Ishikawa (cell line): ENCODE results near the gene NDFIP2.

Source experiments
- CEBPB ChIP-seq: IDR thresholded peaks from 2 replicates; pipeline ENCODE4 v1.6.1; 2012
- CREB1 ChIP-seq: IDR thresholded peaks from 2 replicates; pipeline ENCODE4 v1.6.1; 2012; ENCODE audit warnings: low read depth
- EGR1 ChIP-seq: IDR thresholded peaks from 2 replicates; pipeline ENCODE4 v1.6.1; 2012
- EP300 ChIP-seq: IDR thresholded peaks from 2 replicates; pipeline ENCODE4 v1.6.1; 2012; ENCODE audit warnings: borderline replicate concordance
- FOXM1 ChIP-seq: IDR thresholded peaks from 2 replicates; pipeline ENCODE4 v1.6.1; 2012; ENCODE audit warnings: low read depth, borderline replicate concordance
- MAX ChIP-seq: IDR thresholded peaks from 2 replicates; pipeline ENCODE4 v1.6.1; 2012
- NFIC ChIP-seq: IDR thresholded peaks from 2 replicates; pipeline ENCODE4 v1.6.1; 2012
- RAD21 ChIP-seq: IDR thresholded peaks from 2 replicates; pipeline ENCODE4 v1.6.1; 2012; ENCODE audit warnings: low read depth
- REST ChIP-seq: IDR thresholded peaks from 2 replicates; pipeline ENCODE4 v1.6.1; 2012; ENCODE audit warnings: low read depth, mild to moderate bottlenecking
- TAF1 ChIP-seq: IDR thresholded peaks from 2 replicates; pipeline ENCODE4 v1.6.1; 2012; ENCODE audit warnings: low read depth, mild to moderate bottlenecking
- TCF12 ChIP-seq: IDR thresholded peaks from 2 replicates; pipeline ENCODE4 v1.6.1; 2012; ENCODE audit warnings: low read depth
- TEAD4 ChIP-seq: IDR thresholded peaks from 2 replicates; pipeline ENCODE4 v1.6.1; 2012
- USF1 ChIP-seq: IDR thresholded peaks from 2 replicates; pipeline ENCODE4 v1.6.1; 2012
- YY1 ChIP-seq: IDR thresholded peaks from 2 replicates; pipeline ENCODE4 v1.6.1; 2012; ENCODE audit warnings: low read depth
- ZBTB7A ChIP-seq: IDR thresholded peaks from 2 replicates; pipeline ENCODE4 v1.6.1; 2012; ENCODE audit warnings: low read depth

The NDFIP2 gene

GRCh38 chr13:79502859-79503468 is 22.0 kb downstream of the NDFIP2 start:
- TF ChIP-seq ZBTB7A (no peak), USF1 (no peak), EGR1 (no peak), TEAD4 (no peak), TCF12 (no peak), REST (no peak), NFIC (no peak), FOXM1 (no peak), RAD21 (no peak), CEBPB (no peak), EP300 (no peak), TAF1 (no peak), YY1 (no peak), CREB1 (no peak), MAX (no peak)

GRCh38 chr13:79503473-79504017 is 22.6 kb downstream of the NDFIP2 start:
- TF ChIP-seq TCF12 (no peak), YY1 (no peak), USF1 (no peak), ZBTB7A (no peak), MAX (no peak), RAD21 (no peak), EP300 (no peak), TEAD4 (no peak), NFIC (no peak), EGR1 (no peak), FOXM1 (no peak), CEBPB (no peak), REST (no peak), CREB1 (no peak), TAF1 (no peak)

- TF ChIP-seq CREB1 (no peak), NFIC (no peak), REST (no peak), YY1 (no peak), USF1 (no peak), ZBTB7A (no peak), MAX (no peak), FOXM1 (no peak), CEBPB (no peak), TEAD4 (no peak), TCF12 (no peak), EP300 (no peak), TAF1 (no peak), EGR1 (no peak), RAD21 (no peak)
Measured at GRCh38 chr13:79508224-79508961, 27.4 kb downstream of the NDFIP2 start.
